ENCODE results near the gene COG7.

- TF ChIP-seq, protein P1, sequence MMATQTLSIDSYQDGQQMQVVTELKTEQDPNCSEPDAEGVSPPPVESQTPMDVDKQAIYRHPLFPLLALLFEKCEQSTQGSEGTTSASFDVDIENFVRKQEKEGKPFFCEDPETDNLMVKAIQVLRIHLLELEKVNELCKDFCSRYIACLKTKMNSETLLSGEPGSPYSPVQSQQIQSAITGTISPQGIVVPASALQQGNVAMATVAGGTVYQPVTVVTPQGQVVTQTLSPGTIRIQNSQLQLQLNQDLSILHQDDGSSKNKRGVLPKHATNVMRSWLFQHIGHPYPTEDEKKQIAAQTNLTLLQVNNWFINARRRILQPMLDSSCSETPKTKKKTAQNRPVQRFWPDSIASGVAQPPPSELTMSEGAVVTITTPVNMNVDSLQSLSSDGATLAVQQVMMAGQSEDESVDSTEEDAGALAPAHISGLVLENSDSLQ (IDR thresholded peaks at IDR 0.05) = no peak
- TF ChIP-seq SUZ12 (IDR thresholded peaks at IDR 0.05) (no peak), ELF4 (IDR thresholded peaks at IDR 0.05) (no peak), HDGF (IDR thresholded peaks at IDR 0.05; ENCODE audit: borderline replicate concordance) (no peak), NFRKB (IDR thresholded peaks at IDR 0.05) (no peak), SP1 (IDR thresholded peaks at IDR 0.05) (no peak), FOXA1 (IDR thresholded peaks at IDR 0.05) (no peak), LEF1 (IDR thresholded peaks at IDR 0.05; ENCODE audit: borderline replicate concordance) (no peak), FOXM1 (IDR thresholded peaks at IDR 0.05; ENCODE audit: borderline replicate concordance) (no peak), ZNF384 (IDR thresholded peaks at IDR 0.05) (no peak), FOXK2 (IDR thresholded peaks at IDR 0.05) (no peak), ARNT (IDR thresholded peaks at IDR 0.05) (no peak), L3MBTL2 (conservative IDR thresholded peaks at IDR 0.05) (no peak), CTBP1 (IDR thresholded peaks at IDR 0.05; ENCODE audit: borderline replicate concordance) (no peak)
Observed at GRCh38 chr16:23403547-23403946, 49.4 kb downstream of the COG7 start.
